ENCODE measurements around the gene ZFYVE28.

Gene ZFYVE28

GRCh38 chr4:2262145-2262943, 156.1 kb downstream of the ZFYVE28 start:
- in situ Hi-C loops (cut with MboI; ENCODE audit: low pct_unique_long_range_greater_than_20kb, low sequenced_read_pairs, unreplicated experiment), result no loop called here
- DNase-seq (ENCODE audit: low spot score), result peak; percentile 99
- TF ChIP-seq CTCF (IDR thresholded peaks at IDR 0.05; ENCODE audit: extremely low read depth, insufficient read depth, missing control alignments), result no peak

DNA sequence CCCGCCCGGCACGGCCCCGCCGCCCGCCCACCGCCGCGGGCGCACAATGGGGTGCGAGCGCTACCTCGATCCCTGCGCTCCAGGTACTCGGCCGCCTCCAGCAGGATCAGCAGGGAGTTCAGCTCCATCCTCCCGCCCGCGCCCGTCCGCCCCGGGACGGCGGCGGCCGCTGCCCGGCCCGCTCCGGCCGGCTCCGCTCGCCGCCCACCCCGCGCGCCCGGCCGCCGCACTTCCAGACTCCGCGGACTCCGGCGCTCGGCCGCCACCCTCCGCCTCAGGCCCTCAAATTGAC, 156.6 kb downstream of the ZFYVE28 start, which contains the start of gene MXD4:
Gene MXD4, minus strand, starts transcription at position 257 of the 292 bp plus-strand sequence. Its CDS starts 129 bp downstream, at position 128.
- in situ Hi-C loops (cut with MboI; ENCODE audit: low pct_unique_long_range_greater_than_20kb, low sequenced_read_pairs, unreplicated experiment), result no loop called here
- no peak for TF ChIP-seq CTCF (IDR thresholded peaks at IDR 0.05; ENCODE audit: extremely low read depth, insufficient read depth, missing control alignments)
- DNase-seq (ENCODE audit: low spot score), result no peak

DNA sequence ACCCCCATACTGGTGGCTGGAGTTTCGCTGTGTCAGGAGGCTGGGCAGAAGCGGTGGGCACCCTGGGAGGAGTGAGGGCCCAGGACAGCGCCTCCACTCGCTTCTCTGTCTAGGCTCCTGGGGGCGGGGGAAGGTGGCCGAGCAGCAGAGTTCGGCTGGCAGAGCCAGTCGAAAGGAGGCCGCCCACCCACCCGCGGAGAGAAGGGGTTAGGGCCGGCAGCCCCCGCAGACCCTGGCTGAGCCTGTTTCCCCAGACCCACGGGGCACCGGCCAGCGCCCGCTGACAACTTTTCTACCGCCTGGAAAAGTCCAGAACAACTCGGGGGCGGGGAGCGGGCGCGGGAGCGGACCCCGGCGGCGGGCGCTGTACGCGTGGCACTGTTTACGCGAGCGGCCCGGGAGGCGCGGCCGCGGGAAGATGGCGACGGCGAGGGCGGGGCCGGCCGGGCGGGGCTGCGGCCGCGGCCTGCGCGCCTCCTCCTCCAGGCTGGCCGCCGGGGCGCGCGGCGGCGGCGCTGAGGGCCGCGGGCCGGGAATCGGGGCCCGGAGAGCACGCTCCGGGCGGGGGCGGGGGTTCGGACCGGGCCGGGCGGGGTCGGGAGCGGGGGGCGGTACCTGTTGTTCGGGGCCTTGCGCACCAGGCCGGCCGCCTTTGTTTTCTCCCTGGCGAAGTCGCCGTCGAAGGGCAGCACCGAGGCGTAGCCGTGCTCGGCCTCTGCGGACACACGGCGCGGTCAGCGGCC, 157.2 kb downstream of the ZFYVE28 start:
- TF ChIP-seq CTCF (IDR thresholded peaks at IDR 0.05; ENCODE audit: extremely low read depth, insufficient read depth, missing control alignments), result no peak
- peak; percentile 84 for DNase-seq (ENCODE audit: low spot score)
- in situ Hi-C loops (cut with MboI; ENCODE audit: low pct_unique_long_range_greater_than_20kb, low sequenced_read_pairs, unreplicated experiment), result no loop called here

DNA sequence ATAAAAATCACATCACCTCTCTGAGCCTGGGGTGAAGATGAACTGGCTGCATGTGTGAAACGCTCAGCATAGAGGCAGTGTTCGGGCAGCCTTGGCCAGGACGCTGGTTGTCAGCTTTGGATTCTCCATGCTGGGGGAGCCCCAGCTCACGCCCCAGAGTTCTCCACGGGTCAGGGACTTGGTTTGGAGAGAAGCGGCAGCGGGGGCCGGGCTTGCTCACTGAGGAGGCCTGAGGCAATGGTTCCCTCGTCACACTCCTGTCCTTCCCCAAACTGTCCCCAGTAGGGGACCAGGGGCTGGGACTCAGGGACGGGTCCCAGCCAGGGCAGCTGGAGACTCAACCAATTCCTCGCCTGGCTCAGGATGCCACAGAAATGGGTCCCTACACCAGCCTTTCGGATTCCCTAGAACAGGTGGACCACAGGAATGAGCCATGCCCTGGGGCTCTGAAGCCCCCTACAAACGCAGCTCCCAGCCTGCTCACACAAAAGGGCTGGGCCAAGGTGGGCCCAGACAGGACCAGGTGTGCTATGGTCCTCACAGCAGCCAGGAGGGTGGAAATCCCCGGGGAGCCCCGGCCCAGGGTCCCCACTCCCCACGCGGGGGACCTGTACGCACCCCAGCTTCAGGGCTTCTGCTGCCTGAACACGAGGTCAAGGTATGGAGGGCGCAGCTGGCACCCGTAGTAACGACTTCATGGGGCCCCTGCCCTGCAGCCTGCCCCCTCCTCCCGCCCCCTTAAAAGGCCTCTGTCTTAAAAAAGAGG, 157.9 kb downstream of the ZFYVE28 start:
- TF ChIP-seq CTCF (IDR thresholded peaks at IDR 0.05; ENCODE audit: extremely low read depth, insufficient read depth, missing control alignments), result no peak
- no peak for DNase-seq (ENCODE audit: low spot score)
- in situ Hi-C loops (cut with MboI; ENCODE audit: low pct_unique_long_range_greater_than_20kb, low sequenced_read_pairs, unreplicated experiment), result no loop called here

DNA sequence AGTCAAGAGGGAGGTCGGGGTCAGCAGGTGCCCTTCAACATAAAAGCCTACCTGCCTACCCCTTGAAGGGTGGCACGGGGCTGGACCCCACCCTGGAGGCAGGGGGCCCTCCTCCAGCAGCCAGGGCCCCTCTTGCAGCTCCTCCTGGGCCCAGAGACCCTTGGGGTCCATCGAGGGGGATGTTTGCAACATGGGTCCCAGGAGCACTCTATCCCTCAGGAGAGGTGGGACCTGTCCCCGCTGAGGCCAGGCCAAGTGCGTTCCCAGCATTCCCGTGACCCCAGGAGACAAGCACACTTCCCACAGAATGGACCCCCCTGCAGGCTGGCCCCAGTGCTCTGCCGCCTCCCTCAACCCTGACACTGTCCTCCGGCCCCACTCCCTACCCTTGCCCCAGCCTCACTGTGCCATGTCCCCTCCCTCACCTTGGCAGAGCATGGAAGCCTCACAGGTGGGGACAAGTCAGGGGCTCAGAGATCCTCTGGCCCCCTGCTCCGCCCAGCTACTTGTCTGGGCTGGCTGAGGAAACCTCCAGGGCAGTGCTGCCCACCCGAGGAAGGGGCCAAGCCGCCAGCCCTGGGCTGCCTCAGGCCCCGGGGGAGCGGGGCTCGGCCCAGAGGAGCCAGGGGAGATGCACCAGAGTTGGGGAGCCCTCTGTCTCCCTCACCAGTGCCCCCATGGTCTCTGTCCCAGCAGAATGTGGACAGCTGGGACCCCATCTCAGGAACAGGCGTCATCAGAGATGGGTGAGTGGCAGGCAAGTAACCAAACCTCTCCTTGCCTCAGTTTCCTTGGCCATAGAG, 158.7 kb downstream of the ZFYVE28 start:
- no peak for DNase-seq (ENCODE audit: low spot score)
- TF ChIP-seq CTCF (IDR thresholded peaks at IDR 0.05; ENCODE audit: extremely low read depth, insufficient read depth, missing control alignments), result no peak
- in situ Hi-C loops (cut with MboI; ENCODE audit: low pct_unique_long_range_greater_than_20kb, low sequenced_read_pairs, unreplicated experiment), result no loop called here

Measured in GM13977 (cell line).